Measurements from ENCODE around the gene CFB. TPM values are rescaled to one million over a fixed set of nuclear protein-coding genes. Genes with fewer than 3 reads are reported as not detected.

Gene CFB
- total and polyA plus RNA-seq, 2 of the 4 experiments (the other 2 are of a cell fraction) = 1.8 to 6.1 TPM

DNA sequence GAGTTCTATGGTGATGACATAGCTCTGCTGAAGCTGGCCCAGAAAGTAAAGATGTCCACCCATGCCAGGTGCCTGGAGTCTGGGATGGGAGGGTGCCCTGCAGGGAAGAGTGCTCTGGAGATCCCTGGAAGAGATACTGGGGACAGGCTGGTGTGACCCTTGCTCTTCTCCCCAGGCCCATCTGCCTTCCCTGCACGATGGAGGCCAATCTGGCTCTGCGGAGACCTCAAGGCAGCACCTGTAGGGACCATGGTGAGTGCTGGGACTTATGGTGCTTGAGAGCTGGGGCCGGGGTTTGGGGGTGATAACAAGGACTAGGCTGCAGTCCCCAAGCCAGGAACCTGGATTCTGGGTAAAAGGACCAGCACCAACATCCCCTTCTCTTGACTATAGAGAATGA lies 2.2 kb upstream of the CFB start:
- Histone ChIP-seq H4K8ac (ENCODE audit: low read depth in 2 of 2, low read length in 2 of 2) (no peak overlapping the region), H3K18ac (ENCODE audit: low read depth, low read length) (no peak overlapping the region), H3K4me1 (ENCODE audit: control insufficient read depth, insufficient read depth, low read length) (peaks cover 23% of the 10 kb centered on the region), H3K27me3 (ENCODE audit: control insufficient read depth, insufficient read depth, low read length) (no peaks in the 10 kb centered on the region), H3K9ac (ENCODE audit: low read depth, low read length) (no peak overlapping the region), H3K14ac (replicated peaks; ENCODE audit: low read depth, low read length) (no peak overlapping the region), H3K4ac (ENCODE audit: low read depth, low read length) (no peak overlapping the region), H3K23ac (ENCODE audit: low read depth, low read length) (no peak overlapping the region), H3K9me1 (ENCODE audit: insufficient read depth, low read length) (peaks cover 8% of the 10 kb centered on the region), H2BK5ac (ENCODE audit: low read depth, low read length, poor library complexity, severe bottlenecking) (no peak overlapping the region), H2BK15ac (ENCODE audit: low read depth, low read length) (no peak overlapping the region), H3K36me3 (ENCODE audit: control insufficient read depth, insufficient read depth, low read length) (no peaks in the 10 kb centered on the region), H2AK9ac (replicated peaks; ENCODE audit: low read depth, low read length, poor library complexity) (no peak overlapping the region), H3K56ac (ENCODE audit: extremely low read depth, insufficient read depth, low read length) (no peak overlapping the region), H3K27ac (ENCODE audit: insufficient read depth, low read length) (no peak overlapping the region), H3K4me3 (ENCODE audit: insufficient read depth, low read depth, low read length) (no peak overlapping the region), H4K91ac (ENCODE audit: insufficient read depth, low read depth, low read length) (no peak overlapping the region), H3K4me2 (ENCODE audit: low read depth, low read length) (no peak overlapping the region), H2BK20ac (ENCODE audit: low read depth, low read length) (no peak overlapping the region), H2AK5ac (ENCODE audit: low read depth, low read length) (no peak overlapping the region), H4K20me1 (ENCODE audit: insufficient read depth, low read length) (no peaks in the 10 kb centered on the region), H4K5ac (ENCODE audit: low read depth, low read length) (no peak overlapping the region), H2BK120ac (ENCODE audit: low read depth, low read length) (no peak overlapping the region), H3K79me1 (ENCODE audit: low read depth in 1 of 2, low read length in 2 of 2) (no peaks in the 10 kb centered on the region), H2AFZ (replicated peaks; ENCODE audit: low read length, poor library complexity) (no peak overlapping the region), H3K9me3 (ENCODE audit: control insufficient read depth, insufficient read depth, low read length) (no peaks in the 10 kb centered on the region)
- TF ChIP-seq CHD1 (IDR thresholded peaks at IDR 0.05; ENCODE audit: low read depth, low read length) = no peak
- no peak for TF ChIP-seq NFE2L2 (IDR thresholded peaks at IDR 0.05; ENCODE audit: low read depth, low read length)
- TF ChIP-seq POLR2A (IDR thresholded peaks at IDR 0.05; ENCODE audit: low read depth, low read length) = no peak
- TF ChIP-seq, protein P1, sequence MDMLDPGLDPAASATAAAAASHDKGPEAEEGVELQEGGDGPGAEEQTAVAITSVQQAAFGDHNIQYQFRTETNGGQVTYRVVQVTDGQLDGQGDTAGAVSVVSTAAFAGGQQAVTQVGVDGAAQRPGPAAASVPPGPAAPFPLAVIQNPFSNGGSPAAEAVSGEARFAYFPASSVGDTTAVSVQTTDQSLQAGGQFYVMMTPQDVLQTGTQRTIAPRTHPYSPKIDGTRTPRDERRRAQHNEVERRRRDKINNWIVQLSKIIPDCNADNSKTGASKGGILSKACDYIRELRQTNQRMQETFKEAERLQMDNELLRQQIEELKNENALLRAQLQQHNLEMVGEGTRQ (IDR thresholded peaks at IDR 0.05; ENCODE audit: low read depth, low read length) = no peak
- TF ChIP-seq RFX5 (IDR thresholded peaks at IDR 0.05; ENCODE audit: low read depth, low read length) = no peak
- no peak for TF ChIP-seq MXI1 (IDR thresholded peaks at IDR 0.05; ENCODE audit: borderline replicate concordance, low read depth, low read length)
- TF ChIP-seq, protein P2, sequence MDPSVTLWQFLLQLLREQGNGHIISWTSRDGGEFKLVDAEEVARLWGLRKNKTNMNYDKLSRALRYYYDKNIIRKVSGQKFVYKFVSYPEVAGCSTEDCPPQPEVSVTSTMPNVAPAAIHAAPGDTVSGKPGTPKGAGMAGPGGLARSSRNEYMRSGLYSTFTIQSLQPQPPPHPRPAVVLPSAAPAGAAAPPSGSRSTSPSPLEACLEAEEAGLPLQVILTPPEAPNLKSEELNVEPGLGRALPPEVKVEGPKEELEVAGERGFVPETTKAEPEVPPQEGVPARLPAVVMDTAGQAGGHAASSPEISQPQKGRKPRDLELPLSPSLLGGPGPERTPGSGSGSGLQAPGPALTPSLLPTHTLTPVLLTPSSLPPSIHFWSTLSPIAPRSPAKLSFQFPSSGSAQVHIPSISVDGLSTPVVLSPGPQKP (IDR thresholded peaks at IDR 0.05; ENCODE audit: borderline replicate concordance, low read depth, low read length) = no peak
- no peak for TF ChIP-seq FOS (IDR thresholded peaks at IDR 0.05; ENCODE audit: low read depth, low read length)
- CTCF ChIA-PET = interaction anchor here (0.7 kb wide), 1 partner anchor 1357 kb away, joined by 3 read pairs; no protein-coding TSS in a partner anchor
- in situ Hi-C loops (cut with MboI; ENCODE audit: low sequenced_read_pairs) = loop anchor here (10.0 kb wide), 1 partner anchor 259 kb away; the partner anchor contains the start of gene LY6G5C
- ATAC-seq (ENCODE audit: low read depth) (no peak), DNase-seq (no peak)
- WGBS, 2 experiments (ENCODE audit: extremely low coverage in 2 of 2, insufficient read length in 1 of 2) = no CpG with 5 or more reads among the region's 3 CpGs
- BruUV-seq (replicated peaks) = no TSS peak
- POLR2A ChIA-PET (ENCODE audit: unreplicated experiment) = no interaction called here
- intact Hi-C loops (cut with micrococcal nuclease) = no loop called here
- dilution Hi-C loops (cut with HindIII; ENCODE audit: low sequenced_read_pairs, unreplicated experiment) = no loop called here

All from IMR-90 (cell line).